ENCODE results near the gene CD52. TPM values are rescaled to one million over a fixed set of nuclear protein-coding genes. Genes with fewer than 3 reads are reported as not detected.
"Not testable (repeated sequence)": the region's sequence is repeated elsewhere in the genome, so short reads cannot be mapped to it uniquely, and the experiment has no call there.

CD52 gene
- total RNA-seq, 2 donors from 2014 or later = 218 to 542 TPM

GRCh38 chr1:26306290-26307229 is 11.2 kb upstream of the CD52 start, which contains the start of gene UBXN11:
Gene UBXN11 (minus strand): TSS chr1:26306636. CDS start chr1:26302883, 3,753 bp downstream.
- peak; percentile 90 for ATAC-seq (replicated peaks)
- Mint-ChIP-seq H3K36me3 (ENCODE audit: low read depth) (peaks cover 4% of the 10 kb centered on the region), H3K4me1 (peaks cover 21% of the 10 kb centered on the region), H3K4me3 (peak within 1 kb of the TSS; percentile 99), H3K27me3 (no peaks in the 10 kb centered on the region), H3K9me3 (no peaks in the 10 kb centered on the region), H3K27ac (peak within 1 kb of the TSS; percentile 95)

- peaks cover 4% of the 10 kb centered on the region for H3K36me3 Mint-ChIP-seq (ENCODE audit: low read depth)
- peaks cover 21% of the 10 kb centered on the region for H3K4me1 Mint-ChIP-seq
- ATAC-seq (replicated peaks) = peak; percentile 8
- H3K4me3 Mint-ChIP-seq = peak overlapping the region; percentile 99
- H3K9me3 Mint-ChIP-seq = no peaks in the 10 kb centered on the region
- H3K27ac Mint-ChIP-seq = peak overlapping the region; percentile 95
- H3K27me3 Mint-ChIP-seq = no peaks in the 10 kb centered on the region
Observed at GRCh38 chr1:26307363-26307781, 10.4 kb upstream of the CD52 start.

GRCh38 chr1:26307966-26308899 is 9.5 kb upstream of the CD52 start:
- ATAC-seq (replicated peaks) = peak; percentile 80
- H3K36me3 Mint-ChIP-seq (ENCODE audit: low read depth); H3K9me3 Mint-ChIP-seq; H3K27me3 Mint-ChIP-seq: not testable (repeated sequence)
- Mint-ChIP-seq H3K4me1 (peaks cover 21% of the 10 kb centered on the region), H3K27ac (peak overlapping the region; percentile 95), H3K4me3 (peak overlapping the region; percentile 99)

GRCh38 chr1:26314501-26314900 is 3.3 kb upstream of the CD52 start:
- no peaks in the 10 kb centered on the region for H3K27me3 Mint-ChIP-seq
- H3K4me3 Mint-ChIP-seq = peak overlapping the region; percentile 98
- H3K27ac Mint-ChIP-seq = peak overlapping the region; percentile 67
- peaks cover 21% of the 10 kb centered on the region for H3K36me3 Mint-ChIP-seq (ENCODE audit: low read depth)
- no peak for ATAC-seq (replicated peaks)
- H3K4me1 Mint-ChIP-seq = peaks cover 26% of the 10 kb centered on the region
- no peaks in the 10 kb centered on the region for H3K9me3 Mint-ChIP-seq

GRCh38 chr1:26315874-26316850 is 1.6 kb upstream of the CD52 start:
- H3K4me3 Mint-ChIP-seq = peak overlapping the region; percentile 98
- H3K36me3 Mint-ChIP-seq (ENCODE audit: low read depth) = peaks cover 37% of the 10 kb centered on the region
- H3K4me1 Mint-ChIP-seq = peaks cover 32% of the 10 kb centered on the region
- H3K27ac Mint-ChIP-seq = peak overlapping the region; percentile 67
- H3K9me3 Mint-ChIP-seq = no peaks in the 10 kb centered on the region
- no peak for ATAC-seq (replicated peaks)
- no peaks in the 10 kb centered on the region for H3K27me3 Mint-ChIP-seq

GRCh38 chr1:26317146-26317545 is 612 bp upstream of the CD52 start:
- Mint-ChIP-seq H3K36me3 (ENCODE audit: low read depth) (peaks cover 46% of the 10 kb centered on the region), H3K27ac (peak overlapping the region; percentile 96)
- ATAC-seq (replicated peaks) = no peak

GRCh38 chr1:26318338-26319064 is 743 bp downstream of the CD52 start:
- peak overlapping the region; percentile 96 for H3K27ac Mint-ChIP-seq
- H3K9me3 Mint-ChIP-seq = no peaks in the 10 kb centered on the region
- H3K27me3 Mint-ChIP-seq = no peaks in the 10 kb centered on the region
- H3K4me3 Mint-ChIP-seq = peak overlapping the region; percentile 98
- H3K36me3 Mint-ChIP-seq (ENCODE audit: low read depth) = peaks cover 60% of the 10 kb centered on the region
- ATAC-seq (replicated peaks) = peak; percentile 59
- peaks cover 36% of the 10 kb centered on the region for H3K4me1 Mint-ChIP-seq

More at GRCh38 chr1:26317146-26317545, 612 bp upstream of the CD52 start:
- Mint-ChIP-seq H3K4me3 (peak overlapping the region; percentile 98), H3K27me3 (no peaks in the 10 kb centered on the region), H3K4me1 (peaks cover 36% of the 10 kb centered on the region), H3K9me3 (no peaks in the 10 kb centered on the region)

- peaks cover 21% of the 10 kb centered on the region for H3K4me1 Mint-ChIP-seq
- no peak for ATAC-seq (replicated peaks)
- H3K27ac Mint-ChIP-seq = peak overlapping the region; percentile 77
- no peaks in the 10 kb centered on the region for H3K9me3 Mint-ChIP-seq
- H3K36me3 Mint-ChIP-seq (ENCODE audit: low read depth) = peaks cover 71% of the 10 kb centered on the region
- H3K27me3 Mint-ChIP-seq = no peaks in the 10 kb centered on the region
- peak overlapping the region; percentile 98 for H3K4me3 Mint-ChIP-seq
Observed at GRCh38 chr1:26320896-26321295, 3.1 kb downstream of the CD52 start.

- Mint-ChIP-seq H3K4me1 (peaks cover 21% of the 10 kb centered on the region), H3K36me3 (ENCODE audit: low read depth) (peaks cover 71% of the 10 kb centered on the region), H3K27me3 (no peaks in the 10 kb centered on the region), H3K9me3 (no peaks in the 10 kb centered on the region), H3K27ac (peak overlapping the region; percentile 77), H3K4me3 (peak overlapping the region; percentile 98)
- ATAC-seq (replicated peaks) = peak; percentile 60
Observed at GRCh38 chr1:26321315-26322041, 3.7 kb downstream of the CD52 start.

GRCh38 chr1:26322042-26322331 is 4.2 kb downstream of the CD52 start:
- H3K4me3 Mint-ChIP-seq = peak overlapping the region; percentile 98
- H3K4me1 Mint-ChIP-seq = peaks cover 20% of the 10 kb centered on the region
- no peak for ATAC-seq (replicated peaks)
- H3K27ac Mint-ChIP-seq = no peak overlapping the region
- H3K36me3 Mint-ChIP-seq (ENCODE audit: low read depth) = peaks cover 71% of the 10 kb centered on the region
- H3K27me3 Mint-ChIP-seq = no peaks in the 10 kb centered on the region
- no peaks in the 10 kb centered on the region for H3K9me3 Mint-ChIP-seq

GRCh38 chr1:26323382-26323781 is 5.6 kb downstream of the CD52 start:
- ATAC-seq (replicated peaks) = no peak
- H3K4me1 Mint-ChIP-seq = peaks cover 10% of the 10 kb centered on the region
- peak overlapping the region; percentile 11 for H3K27ac Mint-ChIP-seq
- H3K9me3 Mint-ChIP-seq = no peaks in the 10 kb centered on the region
- no peak overlapping the region for H3K4me3 Mint-ChIP-seq
- H3K36me3 Mint-ChIP-seq (ENCODE audit: low read depth) = peaks cover 62% of the 10 kb centered on the region
- H3K27me3 Mint-ChIP-seq = no peaks in the 10 kb centered on the region

GRCh38 chr1:26324550-26324949 is 6.8 kb downstream of the CD52 start:
- Mint-ChIP-seq H3K4me1 (peaks cover 10% of the 10 kb centered on the region), H3K27ac (no peak overlapping the region), H3K27me3 (no peaks in the 10 kb centered on the region), H3K9me3 (no peaks in the 10 kb centered on the region), H3K36me3 (ENCODE audit: low read depth) (peaks cover 50% of the 10 kb centered on the region), H3K4me3 (no peak overlapping the region)
- no peak for ATAC-seq (replicated peaks)
